Vagina (tissue), 2 donors: ENCODE data around the gene SLC22A2. TPM values are rescaled to one million over a fixed set of nuclear protein-coding genes. Genes with fewer than 3 reads are reported as not detected.

Experiments used
- DNase-seq, 2 donors: peaks; one replicate each; pipeline ENCODE4 v3.0.0-alpha.2; 2017; ENCODE audit errors: extremely low spot score in 2 of 2
- H3K27ac ChIP-seq: fragments of 200-600 bp; sonication (generic); one replicate; pipeline ENCODE4 v1.5.1; 2019
- H3K27me3 ChIP-seq: fragments of 200-600 bp; sonication (generic); one replicate; pipeline ENCODE4 v1.5.1; 2019
- H3K36me3 ChIP-seq, 2 donors: fragments of 200-600 bp; sonication (generic); one replicate each; pipeline ENCODE4 v1.5.1; 2017 to 2019
- H3K4me1 ChIP-seq: fragments of 200-600 bp; sonication (generic); one replicate; pipeline ENCODE4 v1.5.1; 2019
- H3K4me3 ChIP-seq, 2 donors: fragments of 200-600 bp; sonication (generic); 1 replicate in 1 of 2; 2 replicates in 1 of 2; pipeline ENCODE4 v1.5.1; 2016 to 2019
- H3K9me3 ChIP-seq: fragments of 200-600 bp; sonication (generic); one replicate; pipeline ENCODE4 v1.5.1; 2019
- POLR2A ChIP-seq, 2 donors: fragments of 450-650 bp; IDR thresholded peaks; one replicate each; pipeline ENCODE4 v1.6.1; 2017; ENCODE audit warnings: antibody characterized with exemption in 2 of 2, mild to moderate bottlenecking in 2 of 2, moderate library complexity in 2 of 2
- POLR2AphosphoS5 ChIP-seq, 2 donors: sonication (generic); formaldehyde crosslinking; IDR thresholded peaks; one replicate each; pipeline ENCODE4 v1.9.0; 2017; ENCODE audit warnings: antibody characterized with exemption in 2 of 2, mild to moderate bottlenecking in 2 of 2, low read depth in 1 of 2; ENCODE audit not compliant: insufficient read depth in 1 of 2
- intact Hi-C: fragments of 100-400 bp; cut with DNase I; formaldehyde crosslinking; loops from one replicate; pipeline ENCODE4 v1.15.1; 2023
- total RNA-seq: library from RNA; depleted of rRNA; stranded (reverse); fragments of >200 nt; gene quantifications from one replicate; pipeline ENCODE4 v1.2.3, GENCODE V29; 2016
- TF ChIP-seq, protein P1 (sequence below), 3 experiments: fragments of 450-650 bp in 2 of 3; fragments of 200-600 bp in 1 of 3; sonication (generic) in 1 of 3; IDR thresholded peaks; one replicate each; pipeline ENCODE4 v1.5.1; 2017 to 2019; ENCODE audit warnings: antibody characterized with exemption in 3 of 3, mild to moderate bottlenecking in 2 of 3, moderate library complexity in 2 of 3

The SLC22A2 gene
- total RNA-seq, 1 donor from 2014 or later: not detected

DNA sequence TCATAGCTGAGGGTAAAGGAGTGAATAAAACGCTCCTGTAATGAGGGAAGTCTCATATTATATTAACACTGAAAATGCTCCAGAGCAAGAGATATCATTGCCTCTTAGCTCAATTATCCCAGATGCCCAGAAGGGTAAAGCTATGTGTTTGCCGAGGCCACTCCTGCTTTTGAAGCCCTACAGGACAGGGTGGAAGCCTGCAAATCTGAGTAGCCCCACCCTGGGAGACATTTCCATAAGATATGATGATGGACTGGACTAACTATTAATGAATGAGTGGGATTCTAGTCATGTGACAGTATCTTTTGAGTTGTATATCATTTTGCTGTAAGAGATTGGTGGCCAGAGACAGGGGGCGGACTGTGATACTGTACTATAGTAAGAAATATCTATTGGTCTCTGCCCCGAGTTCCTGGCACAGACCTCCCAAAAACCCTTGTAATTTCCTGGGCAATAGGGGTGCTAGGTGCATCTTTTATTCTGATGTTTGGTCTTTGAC is 10.5 kb upstream of the SLC22A2 start:
- intact Hi-C loops: no loop called here
- no peaks in the 10 kb centered on the region for H3K4me1 ChIP-seq
- DNase-seq: peak in 1 of 2 donors; percentile 16

DNA sequence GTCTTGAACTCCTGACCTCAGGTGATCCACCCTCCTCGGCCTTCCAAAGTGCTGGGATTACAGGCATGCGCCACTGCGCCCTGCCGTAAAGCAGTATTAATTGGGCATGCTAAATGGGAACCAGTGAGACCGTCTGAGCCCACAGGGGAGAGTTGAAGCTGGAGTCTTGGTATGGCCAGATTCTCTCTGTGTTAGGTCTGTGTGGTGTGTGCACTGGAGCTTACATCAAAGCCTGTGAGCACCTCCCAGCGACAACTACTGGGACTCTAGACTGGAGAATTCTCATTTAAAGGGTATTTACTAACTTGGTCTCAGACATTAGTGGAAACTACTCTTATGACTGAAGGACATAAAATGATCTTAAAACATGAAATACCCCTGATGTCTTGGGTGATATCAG is 8.5 kb upstream of the SLC22A2 start:
- no peak overlapping the region for H3K27ac ChIP-seq
- H3K36me3 ChIP-seq: no peaks in the 10 kb centered on the region
- TF ChIP-seq POLR2AphosphoS5 (IDR thresholded peaks at IDR 0.05; ENCODE audit: insufficient read depth in 1 of 2, low read depth in 1 of 2): no peak
- TF ChIP-seq, protein P1, sequence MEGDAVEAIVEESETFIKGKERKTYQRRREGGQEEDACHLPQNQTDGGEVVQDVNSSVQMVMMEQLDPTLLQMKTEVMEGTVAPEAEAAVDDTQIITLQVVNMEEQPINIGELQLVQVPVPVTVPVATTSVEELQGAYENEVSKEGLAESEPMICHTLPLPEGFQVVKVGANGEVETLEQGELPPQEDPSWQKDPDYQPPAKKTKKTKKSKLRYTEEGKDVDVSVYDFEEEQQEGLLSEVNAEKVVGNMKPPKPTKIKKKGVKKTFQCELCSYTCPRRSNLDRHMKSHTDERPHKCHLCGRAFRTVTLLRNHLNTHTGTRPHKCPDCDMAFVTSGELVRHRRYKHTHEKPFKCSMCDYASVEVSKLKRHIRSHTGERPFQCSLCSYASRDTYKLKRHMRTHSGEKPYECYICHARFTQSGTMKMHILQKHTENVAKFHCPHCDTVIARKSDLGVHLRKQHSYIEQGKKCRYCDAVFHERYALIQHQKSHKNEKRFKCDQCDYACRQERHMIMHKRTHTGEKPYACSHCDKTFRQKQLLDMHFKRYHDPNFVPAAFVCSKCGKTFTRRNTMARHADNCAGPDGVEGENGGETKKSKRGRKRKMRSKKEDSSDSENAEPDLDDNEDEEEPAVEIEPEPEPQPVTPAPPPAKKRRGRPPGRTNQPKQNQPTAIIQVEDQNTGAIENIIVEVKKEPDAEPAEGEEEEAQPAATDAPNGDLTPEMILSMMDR (IDR thresholded peaks at IDR 0.05): no peak
- no peak for TF ChIP-seq POLR2A (IDR thresholded peaks at IDR 0.05)
- peak in 1 of 2 donors; percentile 27 for DNase-seq
- no peak overlapping the region for H3K4me3 ChIP-seq
- intact Hi-C loops: no loop called here
- H3K27me3 ChIP-seq: no peaks in the 10 kb centered on the region
- no peaks in the 10 kb centered on the region for H3K9me3 ChIP-seq
- no peaks in the 10 kb centered on the region for H3K4me1 ChIP-seq

More for the DNA sequence above, 10.5 kb upstream of the SLC22A2 start:
- Histone ChIP-seq H3K36me3 (no peaks in the 10 kb centered on the region), H3K4me3 (no peak overlapping the region), H3K27ac (no peak overlapping the region), H3K9me3 (no peaks in the 10 kb centered on the region), H3K27me3 (no peaks in the 10 kb centered on the region)
- TF ChIP-seq, protein P1 (IDR thresholded peaks at IDR 0.05): no peak
- TF ChIP-seq POLR2AphosphoS5 (IDR thresholded peaks at IDR 0.05; ENCODE audit: insufficient read depth in 1 of 2, low read depth in 1 of 2) (no peak), POLR2A (IDR thresholded peaks at IDR 0.05) (no peak)

- no peaks in the 10 kb centered on the region for H3K27me3 ChIP-seq
- H3K9me3 ChIP-seq: no peaks in the 10 kb centered on the region
- no peak for DNase-seq
- no peak overlapping the region for H3K27ac ChIP-seq
- H3K4me3 ChIP-seq: no peak overlapping the region
- intact Hi-C loops: no loop called here
- no peaks in the 10 kb centered on the region for H3K36me3 ChIP-seq
- TF ChIP-seq POLR2AphosphoS5 (IDR thresholded peaks at IDR 0.05; ENCODE audit: insufficient read depth in 1 of 2, low read depth in 1 of 2): no peak
- TF ChIP-seq, protein P1 (IDR thresholded peaks at IDR 0.05): no peak
- no peak for TF ChIP-seq POLR2A (IDR thresholded peaks at IDR 0.05)
- no peaks in the 10 kb centered on the region for H3K4me1 ChIP-seq
These were observed 7.4 kb upstream of the SLC22A2 start for GRCh38 chr6:160265869-160266476.

- H3K36me3 ChIP-seq: no peaks in the 10 kb centered on the region
- no peaks in the 10 kb centered on the region for H3K4me1 ChIP-seq
- H3K9me3 ChIP-seq: no peaks in the 10 kb centered on the region
- H3K27ac ChIP-seq: no peak overlapping the region
- H3K4me3 ChIP-seq: no peak overlapping the region
- DNase-seq: no peak
- TF ChIP-seq POLR2A (IDR thresholded peaks at IDR 0.05): no peak
- TF ChIP-seq POLR2AphosphoS5 (IDR thresholded peaks at IDR 0.05; ENCODE audit: insufficient read depth in 1 of 2, low read depth in 1 of 2): no peak
- TF ChIP-seq, protein P1 (IDR thresholded peaks at IDR 0.05): no peak
- H3K27me3 ChIP-seq: no peaks in the 10 kb centered on the region
- intact Hi-C loops: no loop called here
These were observed 5.5 kb upstream of the SLC22A2 start for GRCh38 chr6:160264061-160264612.
